ENCODE measurements around the gene KBTBD12. TPM values are rescaled to one million over a fixed set of nuclear protein-coding genes. Genes with fewer than 3 reads are reported as not detected.

Gene KBTBD12, protein sequence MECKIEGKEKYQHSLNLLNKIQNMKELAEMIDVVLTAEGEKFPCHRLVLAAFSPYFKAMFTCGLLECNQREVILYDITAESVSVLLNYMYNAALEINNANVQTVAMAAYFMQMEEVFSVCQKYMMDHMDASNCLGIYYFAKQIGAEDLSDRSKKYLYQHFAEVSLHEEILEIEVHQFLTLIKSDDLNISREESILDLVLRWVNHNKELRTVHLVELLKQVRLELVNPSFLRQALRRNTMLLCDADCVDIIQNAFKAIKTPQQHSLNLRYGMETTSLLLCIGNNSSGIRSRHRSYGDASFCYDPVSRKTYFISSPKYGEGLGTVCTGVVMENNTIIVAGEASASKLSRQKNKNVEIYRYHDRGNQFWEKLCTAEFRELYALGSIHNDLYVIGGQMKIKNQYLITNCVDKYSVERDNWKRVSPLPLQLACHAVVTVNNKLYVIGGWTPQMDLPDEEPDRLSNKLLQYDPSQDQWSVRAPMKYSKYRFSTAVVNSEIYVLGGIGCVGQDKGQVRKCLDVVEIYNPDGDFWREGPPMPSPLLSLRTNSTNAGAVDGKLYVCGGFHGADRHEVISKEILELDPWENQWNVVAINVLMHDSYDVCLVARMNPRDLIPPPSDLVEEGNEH
- not detected in 2 replicates for total RNA-seq (2016; rRNA removed; fragmentation: Illumina TruSeq; extraction: Trizol)
- not detected in 2 replicates for total RNA-seq (2016; cell fraction: cytosol; rRNA removed; fragmentation: Illumina TruSeq; extraction: Trizol; ENCODE audit: low read depth)
- not detected in 2 replicates for total RNA-seq (2016; cell fraction: insoluble cytoplasmic fraction; rRNA removed; fragmentation: Illumina TruSeq; extraction: Trizol)
- total RNA-seq (2016; cell fraction: membrane; rRNA removed; fragmentation: Illumina TruSeq; extraction: Trizol), result not detected in 2 replicates
- not detected in 2 replicates for total RNA-seq (2016; cell fraction: nucleus; rRNA removed; fragmentation: Illumina TruSeq; extraction: Trizol)
- not detected in 2 replicates for polyA plus RNA-seq (2011; rRNA removed)
- polyA plus RNA-seq (2011; cell fraction: cytosol; rRNA removed), result not detected in 2 replicates
- polyA plus RNA-seq (2011; cell fraction: nucleus; rRNA removed), result not detected in 2 replicates
- not detected in 2 replicates for polyA plus RNA-seq (2012)
- not detected in 2 replicates for polyA plus RNA-seq (2016; cell fraction: cytosol; fragmentation: Illumina TruSeq; extraction: Trizol; ENCODE audit: low read depth)
- not detected in 2 replicates for polyA plus RNA-seq (2016; cell fraction: insoluble cytoplasmic fraction; fragmentation: Illumina TruSeq; extraction: Trizol; ENCODE audit: low read depth)
- not detected in 2 replicates for polyA plus RNA-seq (2016; cell fraction: membrane; fragmentation: Illumina TruSeq; extraction: Trizol; ENCODE audit: low read depth)
- not detected in 2 replicates for polyA plus RNA-seq (2016; cell fraction: nucleus; fragmentation: Illumina TruSeq; extraction: Trizol; ENCODE audit: insufficient read depth, low read depth)
- not detected in 2 replicates for polyA minus RNA-seq (2011; rRNA and poly(A)+ RNA removed; ENCODE audit: low replicate concordance)
- polyA minus RNA-seq (2011; cell fraction: cytosol; rRNA and poly(A)+ RNA removed), result not detected in 2 replicates
- not detected in 2 replicates for polyA minus RNA-seq (2011; cell fraction: nucleus; rRNA and poly(A)+ RNA removed)
- Bru-seq, nascent RNA, result not detected
- BruChase-seq, experiment 1, labeled RNA remaining after a 6-hour chase, result percentile 2 among the genes with signal in this experiment
- BruChase-seq, experiment 2, labeled RNA remaining after a 2-hour chase, result not detected
- long read RNA-seq, experiment 1, result 0 reads
- long read RNA-seq, experiment 2, result 0 reads

DNA sequence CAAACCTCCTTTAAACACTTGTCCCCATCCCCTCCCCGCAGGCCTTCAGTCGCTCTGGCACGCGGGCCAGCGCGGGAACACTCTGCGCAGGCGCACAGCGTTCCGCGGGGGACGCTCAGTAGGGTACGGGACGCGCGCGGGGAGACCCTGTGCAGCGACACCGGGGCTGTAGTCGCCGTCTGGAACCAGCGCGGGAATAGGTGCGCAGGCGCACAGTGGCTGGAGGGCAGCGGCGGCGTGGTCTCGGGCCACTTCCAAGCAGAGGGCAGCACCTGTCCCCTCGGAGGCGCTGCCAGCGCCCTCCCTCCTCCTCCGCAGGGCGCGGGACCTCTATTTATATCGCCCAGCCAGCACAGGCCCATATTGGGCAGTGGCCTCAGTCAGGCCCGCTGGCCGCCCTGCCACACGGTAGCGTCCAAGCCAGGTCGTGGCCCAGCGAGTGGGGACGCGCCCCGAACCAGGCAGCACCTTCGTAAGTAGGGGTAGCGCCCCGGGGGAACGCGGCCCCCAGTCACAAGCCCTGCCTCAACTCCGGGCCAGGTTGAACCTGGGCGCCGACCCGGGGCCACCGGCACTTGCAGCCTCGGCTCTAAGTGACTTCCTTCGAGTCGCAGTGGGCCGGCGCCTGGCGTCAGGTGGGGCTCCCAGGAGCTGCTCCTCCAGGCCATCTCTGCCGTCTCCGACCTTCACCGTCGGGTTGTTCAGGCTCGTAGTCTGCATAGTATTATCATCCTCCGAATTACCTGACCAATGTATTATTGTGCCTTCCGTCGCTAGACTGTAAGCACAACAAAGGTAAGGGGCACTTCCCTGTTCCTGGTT is at the start of gene KBTBD12:
Gene KBTBD12 (plus strand): TSS at position 118 of the 822 bp plus-strand sequence. CDS start 7,830 bp downstream, outside the sequence.
- no peak for DNase-seq (ENCODE audit: low spot score)

More for the DNA sequence above, at the start of gene KBTBD12:
- POLR2A ChIA-PET, result no interaction called here
- FAIRE-seq (no peak), ATAC-seq (no peak)
- BruUV-seq (replicated peaks), result no TSS peak
- no peaks in the 10 kb centered on the region for H3K36me3 ChIP-seq (replicated peaks in 1 of 2; ENCODE audit: control insufficient read depth in 1 of 2, insufficient read depth in 2 of 2, low read length in 2 of 2)
- no peaks in the 10 kb centered on the region for H3K79me2 ChIP-seq (ENCODE audit: insufficient read depth, low read length)
- CTCF ChIA-PET (ENCODE audit: low intra/inter-chr PET ratio, low total read pairs), result no interaction called here
- H2AFZ ChIP-seq (ENCODE audit: low read length), result no peak within 1 kb of the TSS
- H3K27me3 ChIP-seq (ENCODE audit: control insufficient read depth in 1 of 2, insufficient read depth in 2 of 2, low read length in 2 of 2), result peaks cover 0 to 5% of the 10 kb centered on the region in 2 experiments; a peak in 2 of 5 replicates
- no peak for TF ChIP-seq ZNF138 (CRISPR knock-in tag; IDR thresholded peaks at IDR 0.05; ENCODE audit: low read depth)
- TF ChIP-seq, protein P1, sequence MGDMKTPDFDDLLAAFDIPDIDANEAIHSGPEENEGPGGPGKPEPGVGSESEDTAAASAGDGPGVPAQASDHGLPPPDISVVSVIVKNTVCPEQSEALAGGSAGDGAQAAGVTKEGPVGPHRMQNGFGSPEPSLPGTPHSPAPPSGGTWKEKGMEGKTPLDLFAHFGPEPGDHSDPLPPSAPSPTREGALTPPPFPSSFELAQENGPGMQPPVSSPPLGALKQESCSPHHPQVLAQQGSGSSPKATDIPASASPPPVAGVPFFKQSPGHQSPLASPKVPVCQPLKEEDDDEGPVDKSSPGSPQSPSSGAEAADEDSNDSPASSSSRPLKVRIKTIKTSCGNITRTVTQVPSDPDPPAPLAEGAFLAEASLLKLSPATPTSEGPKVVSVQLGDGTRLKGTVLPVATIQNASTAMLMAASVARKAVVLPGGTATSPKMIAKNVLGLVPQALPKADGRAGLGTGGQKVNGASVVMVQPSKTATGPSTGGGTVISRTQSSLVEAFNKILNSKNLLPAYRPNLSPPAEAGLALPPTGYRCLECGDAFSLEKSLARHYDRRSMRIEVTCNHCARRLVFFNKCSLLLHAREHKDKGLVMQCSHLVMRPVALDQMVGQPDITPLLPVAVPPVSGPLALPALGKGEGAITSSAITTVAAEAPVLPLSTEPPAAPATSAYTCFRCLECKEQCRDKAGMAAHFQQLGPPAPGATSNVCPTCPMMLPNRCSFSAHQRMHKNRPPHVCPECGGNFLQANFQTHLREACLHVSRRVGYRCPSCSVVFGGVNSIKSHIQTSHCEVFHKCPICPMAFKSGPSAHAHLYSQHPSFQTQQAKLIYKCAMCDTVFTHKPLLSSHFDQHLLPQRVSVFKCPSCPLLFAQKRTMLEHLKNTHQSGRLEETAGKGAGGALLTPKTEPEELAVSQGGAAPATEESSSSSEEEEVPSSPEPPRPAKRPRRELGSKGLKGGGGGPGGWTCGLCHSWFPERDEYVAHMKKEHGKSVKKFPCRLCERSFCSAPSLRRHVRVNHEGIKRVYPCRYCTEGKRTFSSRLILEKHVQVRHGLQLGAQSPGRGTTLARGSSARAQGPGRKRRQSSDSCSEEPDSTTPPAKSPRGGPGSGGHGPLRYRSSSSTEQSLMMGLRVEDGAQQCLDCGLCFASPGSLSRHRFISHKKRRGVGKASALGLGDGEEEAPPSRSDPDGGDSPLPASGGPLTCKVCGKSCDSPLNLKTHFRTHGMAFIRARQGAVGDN (CRISPR knock-in tag; IDR thresholded peaks at IDR 0.05), result 0 out of 2 replicates have a peak, but pooled peaks have one; percentile 14
- no peak within 1 kb of the TSS for H3K4me3 ChIP-seq (replicated peaks in 1 of 3; ENCODE audit: insufficient read depth in 1 of 3, low read depth in 2 of 3, low read length in 3 of 3)
- 69% methylated on average over 42 of the region's 69 CpGs for WGBS (ENCODE audit: low lambda C conversion rate)
- H3K9me3 ChIP-seq (ENCODE audit: low read length), result no peaks in the 10 kb centered on the region
- no peaks in the 10 kb centered on the region for H4K20me1 ChIP-seq (ENCODE audit: insufficient read depth, low read length)
- no peaks in the 10 kb centered on the region for H3K4me1 ChIP-seq (ENCODE audit: insufficient read depth, low read length)
- intact Hi-C loops (cut with micrococcal nuclease; ENCODE audit: unreplicated experiment) (no loop called here), in situ Hi-C loops (cut with HindIII; ENCODE audit: extremely low pct_ligation_motif_present, low pct_unique_long_range_greater_than_20kb) (no loop called here)
- no peak within 1 kb of the TSS for H3K9ac ChIP-seq (ENCODE audit: insufficient read depth, low read depth, low read length)
- no peak within 1 kb of the TSS for H3K27ac ChIP-seq (ENCODE audit: extremely low read length, insufficient read depth, low read length)
- no peak within 1 kb of the TSS for H3K4me2 ChIP-seq (ENCODE audit: low read depth, low read length)

Data from HepG2 (cell line).